ENCODE measurements around the gene PDE4A.

PDE4A gene

GRCh38 chr19:10510301-10510802 is 90.0 kb downstream of the PDE4A start:
- no peak for DNase-seq (ENCODE audit: low read depth)

- DNase-seq (ENCODE audit: low read depth) = no peak
Measured at GRCh38 chr19:10513223-10513622, 92.9 kb downstream of the PDE4A start.

- DNase-seq (ENCODE audit: low read depth) = no peak
Measured at GRCh38 chr19:10514211-10515145, 94.1 kb downstream of the PDE4A start.

GRCh38 chr19:10516064-10516385 is 95.7 kb downstream of the PDE4A start:
- no peak for DNase-seq (ENCODE audit: low read depth)

GRCh38 chr19:10516671-10517286 is 96.4 kb downstream of the PDE4A start:
- DNase-seq (ENCODE audit: low read depth) = no peak

GRCh38 chr19:10517361-10517759 is 97.0 kb downstream of the PDE4A start, which contains the start of gene S1PR5:
Gene S1PR5 (minus strand): TSS chr19:10517447. CDS start chr19:10515011, 2,436 bp downstream.
- no peak for DNase-seq (ENCODE audit: low read depth)

- no peak for DNase-seq (ENCODE audit: low read depth)
Measured at GRCh38 chr19:10517760-10518443, 97.6 kb downstream of the PDE4A start.

- no peak for DNase-seq (ENCODE audit: low read depth)
Measured at GRCh38 chr19:10518444-10519361, 98.4 kb downstream of the PDE4A start.

Data from stromal cell of bone marrow (primary cell).